BLaER1 treated with 17β-estradiol and CSF1 and Interleukin-3, amounts not matched to agents 10 nM and 100 nM (cell line): ENCODE results near the gene COL17A1.

Source experiments
- H3K27ac ChIP-seq, 11 experiments: shearing (Covaris generic); formaldehyde crosslinking; 2 replicates each; pipeline ENCODE4 v1.8.1; 2022
- H3K27me3 ChIP-seq, 11 experiments: shearing (Covaris generic); formaldehyde crosslinking; 2 replicates each; pipeline ENCODE4 v1.8.1; 2022
- H3K36me3 ChIP-seq, 11 experiments: shearing (Covaris generic); formaldehyde crosslinking; 2 replicates each; pipeline ENCODE4 v1.8.1; 2022
- H3K4me1 ChIP-seq, 10 experiments: shearing (Covaris generic); formaldehyde crosslinking; 2 replicates each; pipeline ENCODE4 v1.8.1; 2022
- H3K4me2 ChIP-seq, 11 experiments: shearing (Covaris generic); formaldehyde crosslinking; 2 replicates each; pipeline ENCODE4 v1.8.1; 2022
- H3K4me3 ChIP-seq, 10 experiments: shearing (Covaris generic); formaldehyde crosslinking; 2 replicates each; pipeline ENCODE4 v1.8.1; 2022
- H3K9ac ChIP-seq, 11 experiments: shearing (Covaris generic); formaldehyde crosslinking; 2 replicates each; pipeline ENCODE4 v1.8.1; 2022
- H3K9me3 ChIP-seq, 11 experiments: shearing (Covaris generic); formaldehyde crosslinking; replicated peaks in 1 of 11; 2 replicates each; pipeline ENCODE4 v1.8.1; 2022
- H4K20me1 ChIP-seq, 11 experiments: shearing (Covaris generic); formaldehyde crosslinking; 2 replicates each; pipeline ENCODE4 v1.8.1; 2022
- Cebpa-rat ChIP-seq, 11 experiments: shearing (Covaris generic); IDR thresholded peaks; 2 replicates each; pipeline ENCODE4 v1.8.1; 2022

Gene COL17A1

GRCh38 chr10:104021246-104021645 is 64.4 kb downstream of the COL17A1 start:
- H3K4me2 ChIP-seq: no peak overlapping the region
- peaks cover 67 to 98% (median 84%) of the 10 kb centered on the region in 11 experiments for H3K36me3 ChIP-seq

GRCh38 chr10:104020020-104020419 is 65.7 kb downstream of the COL17A1 start:
- no peak overlapping the region for H3K4me3 ChIP-seq
- H3K9ac ChIP-seq: no peak overlapping the region
- no peaks in the 10 kb centered on the region for H4K20me1 ChIP-seq
- H3K27ac ChIP-seq: no peak overlapping the region
- H3K9me3 ChIP-seq: no peaks in the 10 kb centered on the region
- no peaks in the 10 kb centered on the region for H3K27me3 ChIP-seq
- TF ChIP-seq Cebpa-rat (IDR thresholded peaks at IDR 0.05): no peak
- H3K4me1 ChIP-seq: peaks cover 0 to 8% (median 6%) of the 10 kb centered on the region in 10 experiments; a peak in 9 of 20 replicates
- no peak overlapping the region for H3K4me2 ChIP-seq
- peaks cover 61 to 98% (median 73%) of the 10 kb centered on the region in 11 experiments for H3K36me3 ChIP-seq

More at GRCh38 chr10:104021246-104021645, 64.4 kb downstream of the COL17A1 start:
- no peak overlapping the region for H3K27ac ChIP-seq
- H3K9me3 ChIP-seq: no peaks in the 10 kb centered on the region
- H4K20me1 ChIP-seq: no peaks in the 10 kb centered on the region
- H3K4me3 ChIP-seq: no peak overlapping the region
- H3K4me1 ChIP-seq: peaks cover 0 to 8% (median 6%) of the 10 kb centered on the region in 10 experiments; a peak in 9 of 20 replicates
- H3K9ac ChIP-seq: no peak overlapping the region
- TF ChIP-seq Cebpa-rat (IDR thresholded peaks at IDR 0.05): no peak
- H3K27me3 ChIP-seq: no peaks in the 10 kb centered on the region

GRCh38 chr10:104018471-104018870 is 67.2 kb downstream of the COL17A1 start:
- H3K4me1 ChIP-seq: peaks cover 0 to 8% (median 6%) of the 10 kb centered on the region in 10 experiments; a peak in 9 of 20 replicates
- H3K4me2 ChIP-seq: no peak overlapping the region
- no peaks in the 10 kb centered on the region for H4K20me1 ChIP-seq
- peaks cover 50 to 89% (median 63%) of the 10 kb centered on the region in 11 experiments for H3K36me3 ChIP-seq
- no peak overlapping the region for H3K9ac ChIP-seq
- H3K4me3 ChIP-seq: no peak overlapping the region
- no peak for TF ChIP-seq Cebpa-rat (IDR thresholded peaks at IDR 0.05)
- H3K27me3 ChIP-seq: no peaks in the 10 kb centered on the region
- no peaks in the 10 kb centered on the region for H3K9me3 ChIP-seq
- H3K27ac ChIP-seq: no peak overlapping the region

- Histone ChIP-seq H3K36me3 (peaks cover 36 to 89% (median 53%) of the 10 kb centered on the region in 11 experiments), H3K4me2 (no peak overlapping the region), H3K27me3 (no peaks in the 10 kb centered on the region), H3K27ac (no peak overlapping the region), H3K4me1 (peaks cover 0 to 2% (median under 1%) of the 10 kb centered on the region in 10 experiments; a peak in 7 of 20 replicates), H3K9ac (no peak overlapping the region), H3K4me3 (no peak overlapping the region), H3K9me3 (no peaks in the 10 kb centered on the region), H4K20me1 (no peaks in the 10 kb centered on the region)
- TF ChIP-seq Cebpa-rat (IDR thresholded peaks at IDR 0.05): no peak
Measured at GRCh38 chr10:104016661-104017060, 69.0 kb downstream of the COL17A1 start.

- H4K20me1 ChIP-seq: no peaks in the 10 kb centered on the region
- TF ChIP-seq Cebpa-rat (IDR thresholded peaks at IDR 0.05): no peak
- H3K9ac ChIP-seq: no peak overlapping the region
- peaks cover 11 to 86% (median 39%) of the 10 kb centered on the region in 11 experiments for H3K36me3 ChIP-seq
- H3K27ac ChIP-seq: no peak overlapping the region
- no peaks in the 10 kb centered on the region for H3K27me3 ChIP-seq
- H3K4me2 ChIP-seq: no peak overlapping the region
- H3K4me3 ChIP-seq: no peak overlapping the region
- no peaks in the 10 kb centered on the region for H3K4me1 ChIP-seq
- H3K9me3 ChIP-seq: no peaks in the 10 kb centered on the region
Measured at GRCh38 chr10:104014176-104014575, 71.5 kb downstream of the COL17A1 start.

DNA sequence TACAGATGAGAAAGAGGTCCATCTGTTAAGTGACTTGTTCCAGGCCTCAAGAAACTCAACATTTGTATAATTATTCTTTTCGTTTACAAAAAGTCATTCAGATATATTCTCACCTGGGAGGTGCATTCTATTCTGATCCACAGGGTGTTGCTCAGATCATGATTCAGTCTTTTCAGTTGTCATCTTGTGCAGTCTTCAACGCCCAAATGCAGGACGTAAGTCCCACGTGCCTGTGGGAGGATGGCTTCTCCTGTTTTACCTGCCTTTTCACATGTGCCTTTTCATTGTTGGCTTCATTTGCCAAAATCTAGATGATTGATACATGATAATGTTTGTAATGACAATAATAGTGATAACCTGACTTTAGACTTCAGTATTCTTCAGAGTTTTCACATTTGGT is 72.2 kb downstream of the COL17A1 start:
- TF ChIP-seq Cebpa-rat (IDR thresholded peaks at IDR 0.05): no peak
- no peak overlapping the region for H3K4me2 ChIP-seq
- H3K36me3 ChIP-seq: peaks cover 4 to 86% (median 36%) of the 10 kb centered on the region in 11 experiments; a peak in 20 of 22 replicates
- no peak overlapping the region for H3K4me3 ChIP-seq
- H3K27ac ChIP-seq: no peak overlapping the region
- H3K9me3 ChIP-seq: no peaks in the 10 kb centered on the region
- no peaks in the 10 kb centered on the region for H3K27me3 ChIP-seq
- H3K4me1 ChIP-seq: no peaks in the 10 kb centered on the region
- no peaks in the 10 kb centered on the region for H4K20me1 ChIP-seq
- no peak overlapping the region for H3K9ac ChIP-seq

DNA sequence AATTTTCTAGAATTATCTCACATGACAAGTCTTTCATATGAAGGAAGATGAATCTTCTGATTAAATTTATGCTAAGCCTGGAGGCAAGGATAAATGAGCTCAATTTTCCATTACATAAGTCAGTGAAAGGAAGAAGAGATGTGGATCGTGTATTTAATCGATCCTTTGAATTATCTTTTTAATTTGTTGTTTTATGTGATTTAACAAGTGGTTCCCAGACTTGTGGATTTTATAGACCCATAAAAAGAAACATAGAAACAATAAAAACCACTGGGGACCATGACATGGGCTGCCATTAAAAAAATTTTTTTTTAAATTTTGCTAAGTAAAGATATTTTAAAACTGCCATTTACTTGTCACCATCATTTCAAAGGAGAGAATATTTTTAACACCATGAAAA is 73.8 kb downstream of the COL17A1 start:
- H3K4me2 ChIP-seq: no peak overlapping the region
- no peaks in the 10 kb centered on the region for H3K9me3 ChIP-seq
- H3K4me3 ChIP-seq: no peak overlapping the region
- H3K9ac ChIP-seq: no peak overlapping the region
- H3K27ac ChIP-seq: no peak overlapping the region
- H3K4me1 ChIP-seq: no peaks in the 10 kb centered on the region
- H4K20me1 ChIP-seq: no peaks in the 10 kb centered on the region
- peaks cover 10 to 87% (median 42%) of the 10 kb centered on the region in 11 experiments; a peak in 20 of 22 replicates for H3K36me3 ChIP-seq
- H3K27me3 ChIP-seq: no peaks in the 10 kb centered on the region
- TF ChIP-seq Cebpa-rat (IDR thresholded peaks at IDR 0.05): no peak

GRCh38 chr10:104005172-104005863 is 80.4 kb downstream of the COL17A1 start:
- no peak overlapping the region for H3K4me3 ChIP-seq
- no peaks in the 10 kb centered on the region for H3K27me3 ChIP-seq
- no peak overlapping the region for H3K9ac ChIP-seq
- H3K4me1 ChIP-seq: no peaks in the 10 kb centered on the region
- H3K27ac ChIP-seq: no peak overlapping the region
- no peaks in the 10 kb centered on the region for H3K9me3 ChIP-seq
- H4K20me1 ChIP-seq: no peaks in the 10 kb centered on the region
- no peak overlapping the region for H3K4me2 ChIP-seq
- TF ChIP-seq Cebpa-rat (IDR thresholded peaks at IDR 0.05): no peak
- H3K36me3 ChIP-seq: peaks cover 48 to 95% (median 76%) of the 10 kb centered on the region in 11 experiments

- no peak for TF ChIP-seq Cebpa-rat (IDR thresholded peaks at IDR 0.05)
- Histone ChIP-seq H3K9me3 (no peaks in the 10 kb centered on the region), H3K36me3 (peaks cover 58 to 96% (median 81%) of the 10 kb centered on the region in 11 experiments), H4K20me1 (no peaks in the 10 kb centered on the region), H3K4me2 (no peak overlapping the region), H3K4me1 (no peaks in the 10 kb centered on the region), H3K4me3 (no peak overlapping the region), H3K27me3 (no peaks in the 10 kb centered on the region), H3K9ac (no peak overlapping the region), H3K27ac (no peak overlapping the region)
Measured at GRCh38 chr10:104002911-104003310, 82.8 kb downstream of the COL17A1 start.

- H3K4me2 ChIP-seq: no peak overlapping the region
- no peaks in the 10 kb centered on the region for H3K4me1 ChIP-seq
- no peak overlapping the region for H3K27ac ChIP-seq
- TF ChIP-seq Cebpa-rat (IDR thresholded peaks at IDR 0.05): no peak
- H3K4me3 ChIP-seq: no peak overlapping the region
- H3K27me3 ChIP-seq: no peaks in the 10 kb centered on the region
- H3K9me3 ChIP-seq: no peaks in the 10 kb centered on the region
- no peaks in the 10 kb centered on the region for H4K20me1 ChIP-seq
- H3K36me3 ChIP-seq: peaks cover 56 to 97% (median 82%) of the 10 kb centered on the region in 11 experiments
- H3K9ac ChIP-seq: no peak overlapping the region
Measured at GRCh38 chr10:103998805-103999204, 86.9 kb downstream of the COL17A1 start.
